Ovary (tissue), 9 donors: Measurements from ENCODE around the gene HIPK1. TPM values are rescaled to one million over a fixed set of nuclear protein-coding genes. Genes with fewer than 3 reads are reported as not detected.

ENCODE experiments used
- DNase-seq, 5 donors: peaks; one replicate each; pipeline ENCODE4 v3.0.0-alpha.2; 2019 to 2020
- H3K27ac ChIP-seq, 2 donors: fragments of 200-600 bp; one replicate each; pipeline versions ENCODE4 v1.5.1 to v1.8.0; 2019 to 2022
- H3K27me3 ChIP-seq: fragments of 200-600 bp; one replicate; pipeline ENCODE4 v1.8.0; 2022
- H3K36me3 ChIP-seq: fragments of 200-600 bp; sonication (generic); one replicate; pipeline ENCODE4 v1.5.1; 2019
- H3K4me1 ChIP-seq: one replicate; pipeline ENCODE4 v1.8.1; 2013; ENCODE audit warnings: mild to moderate bottlenecking, moderate library complexity; ENCODE audit not compliant: insufficient read depth
- H3K4me3 ChIP-seq: fragments of 200-600 bp; sonication (generic); one replicate; pipeline ENCODE4 v1.5.1; 2017
- H3K9me3 ChIP-seq, 2 donors: fragments of 200-600 bp in 1 of 2; sonication (generic) in 1 of 2; one replicate each; pipeline versions ENCODE4 v1.5.1 to v1.8.1; 2013 to 2019; ENCODE audit warnings: mild to moderate bottlenecking in 1 of 2, moderate library complexity in 1 of 2
- EP300 ChIP-seq: sonication (generic); formaldehyde crosslinking; IDR thresholded peaks from one replicate; pipeline ENCODE4 v1.6.1; 2017; ENCODE audit warnings: antibody characterized with exemption
- POLR2A ChIP-seq: fragments of 450-650 bp; IDR thresholded peaks from one replicate; pipeline ENCODE4 v1.6.1; 2017; ENCODE audit warnings: antibody characterized with exemption, mild to moderate bottlenecking, moderate library complexity
- WGBS, 3 donors: extraction: QIAGEN DNeasy Blood & Tissue Kit in 1 of 3; methylation state at CpG; one replicate each; pipeline versions ENCODE4 v1.1.5 to v1.1.7; 2013 to 2017; 5-methylcytosine and 5-hydroxymethylcytosine counted together
- intact Hi-C, 4 donors: fragments of 100-400 bp; cut with DNase I; formaldehyde crosslinking; loops; one replicate each; pipeline versions ENCODE4 v1.11.0 to v1.15.1; 2022 to 2023
- polyA plus RNA-seq, 2 donors: library from polyadenylated mRNA; stranded (reverse); fragments of 200-250 nt in 1 of 2; fragments of 350-450 nt in 1 of 2; fragmentation: Illumina TruSeq in 1 of 2; extraction: RNeasy Lipid Tissue Mini Kit (QIAGEN cat#74804) in 1 of 2; gene quantifications; one replicate each; pipeline ENCODE4 v1.2.3, GENCODE V29; 2013 to 2014
- total RNA-seq, 7 donors: library from RNA; depleted of rRNA in 2 of 7; stranded (reverse); fragments of >200 nt in 2 of 7; fragmentation: NEBNext Ultra II Directional in 3 of 7; extraction: Animal tissue kit (Norgen Biotek cat#: 25700) in 3 of 7; gene quantifications; one replicate each; pipeline versions ENCODE4 v1.1.0 to v1.2.4, GENCODE V29; 2016 to 2023
- TF ChIP-seq, protein P1 (sequence below), 3 donors: fragments of 450-650 bp in 2 of 3; fragments of 200-600 bp in 1 of 3; IDR thresholded peaks; one replicate each; pipeline versions ENCODE4 v1.5.1 to v1.8.0; 2016 to 2022; ENCODE audit warnings: antibody characterized with exemption in 3 of 3, mild to moderate bottlenecking in 1 of 3
- donor health status: DM: no; HTN: no; CAD: no; lungs with moderate emphysema.
- donor health status: DM: no; HTN: no; CAD: no.
- donor health status: Bipolar disorder and iron deficiency.
- donor health status: DM: yes; HTN: yes; CAD: no.
- donor health status: DM: no; HTN: no; CAD: no.
- donor health status: DM: yes; HTN: yes; CAD: no.

Gene HIPK1
- total and polyA plus RNA-seq, 9 donors, result 17.5 to 77.0 (median 61.7) TPM

DNA sequence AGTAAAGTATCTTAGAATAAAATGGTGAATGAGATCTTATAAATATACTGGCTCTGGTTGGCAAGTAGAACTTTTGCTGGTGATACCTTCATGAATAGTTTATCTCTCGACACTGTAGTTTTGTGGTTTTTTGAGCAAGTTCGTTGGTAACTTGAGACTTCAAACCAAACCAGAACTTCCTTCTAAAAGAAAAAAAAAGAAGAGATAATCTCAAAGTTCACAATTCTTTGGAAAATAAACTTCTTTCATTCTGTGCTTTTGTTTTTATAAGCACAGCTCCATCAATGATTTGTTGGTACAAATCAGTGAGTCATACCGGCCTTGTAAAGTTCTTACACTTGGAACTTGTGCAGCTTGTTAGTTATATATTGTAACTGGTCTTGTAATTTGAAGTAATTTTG lies 2.3 kb downstream of the HIPK1 start:
- Histone ChIP-seq H3K4me3 (peak overlapping the region; percentile 76), H3K4me1 (peaks cover 11% of the 10 kb centered on the region), H3K36me3 (no peaks in the 10 kb centered on the region), H3K27ac (no peak overlapping the region), H3K27me3 (no peaks in the 10 kb centered on the region), H3K9me3 (no peaks in the 10 kb centered on the region)
- intact Hi-C loops, result no loop called here
- TF ChIP-seq, protein P1, sequence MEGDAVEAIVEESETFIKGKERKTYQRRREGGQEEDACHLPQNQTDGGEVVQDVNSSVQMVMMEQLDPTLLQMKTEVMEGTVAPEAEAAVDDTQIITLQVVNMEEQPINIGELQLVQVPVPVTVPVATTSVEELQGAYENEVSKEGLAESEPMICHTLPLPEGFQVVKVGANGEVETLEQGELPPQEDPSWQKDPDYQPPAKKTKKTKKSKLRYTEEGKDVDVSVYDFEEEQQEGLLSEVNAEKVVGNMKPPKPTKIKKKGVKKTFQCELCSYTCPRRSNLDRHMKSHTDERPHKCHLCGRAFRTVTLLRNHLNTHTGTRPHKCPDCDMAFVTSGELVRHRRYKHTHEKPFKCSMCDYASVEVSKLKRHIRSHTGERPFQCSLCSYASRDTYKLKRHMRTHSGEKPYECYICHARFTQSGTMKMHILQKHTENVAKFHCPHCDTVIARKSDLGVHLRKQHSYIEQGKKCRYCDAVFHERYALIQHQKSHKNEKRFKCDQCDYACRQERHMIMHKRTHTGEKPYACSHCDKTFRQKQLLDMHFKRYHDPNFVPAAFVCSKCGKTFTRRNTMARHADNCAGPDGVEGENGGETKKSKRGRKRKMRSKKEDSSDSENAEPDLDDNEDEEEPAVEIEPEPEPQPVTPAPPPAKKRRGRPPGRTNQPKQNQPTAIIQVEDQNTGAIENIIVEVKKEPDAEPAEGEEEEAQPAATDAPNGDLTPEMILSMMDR (IDR thresholded peaks at IDR 0.05), result no peak
- TF ChIP-seq POLR2A (no peak), EP300 (no peak)
- no peak for DNase-seq
- 2 to 10% (median 3%) methylated on average over 3 of the region's 3 CpGs for WGBS, 3 donors

DNA sequence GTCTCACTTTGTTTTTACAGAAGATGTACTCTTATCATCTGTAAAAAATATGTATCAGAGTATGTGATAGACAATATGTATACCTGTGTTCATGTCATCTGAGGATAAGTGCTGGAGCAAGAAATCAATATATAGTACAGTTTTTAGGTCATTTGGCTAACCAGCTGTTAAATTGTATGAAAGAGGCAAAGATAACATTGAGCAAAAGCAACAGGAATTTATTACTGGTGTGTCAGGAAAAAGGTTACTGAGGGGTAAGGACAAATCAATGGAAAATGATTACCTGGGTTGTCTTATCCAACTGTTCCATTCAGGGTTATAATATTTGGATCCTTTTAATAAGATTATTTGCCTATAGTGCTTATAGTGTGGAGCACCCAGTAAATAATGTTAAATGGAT lies 4.9 kb downstream of the HIPK1 start:
- Histone ChIP-seq H3K4me3 (no peak overlapping the region), H3K27me3 (no peaks in the 10 kb centered on the region), H3K4me1 (peaks cover 10% of the 10 kb centered on the region), H3K27ac (no peak overlapping the region), H3K9me3 (no peaks in the 10 kb centered on the region), H3K36me3 (no peaks in the 10 kb centered on the region)
- intact Hi-C loops, result no loop called here
- DNase-seq, result no peak
- TF ChIP-seq, protein P1 (IDR thresholded peaks at IDR 0.05), result no peak
- no peak for TF ChIP-seq POLR2A
- no peak for TF ChIP-seq EP300

DNA sequence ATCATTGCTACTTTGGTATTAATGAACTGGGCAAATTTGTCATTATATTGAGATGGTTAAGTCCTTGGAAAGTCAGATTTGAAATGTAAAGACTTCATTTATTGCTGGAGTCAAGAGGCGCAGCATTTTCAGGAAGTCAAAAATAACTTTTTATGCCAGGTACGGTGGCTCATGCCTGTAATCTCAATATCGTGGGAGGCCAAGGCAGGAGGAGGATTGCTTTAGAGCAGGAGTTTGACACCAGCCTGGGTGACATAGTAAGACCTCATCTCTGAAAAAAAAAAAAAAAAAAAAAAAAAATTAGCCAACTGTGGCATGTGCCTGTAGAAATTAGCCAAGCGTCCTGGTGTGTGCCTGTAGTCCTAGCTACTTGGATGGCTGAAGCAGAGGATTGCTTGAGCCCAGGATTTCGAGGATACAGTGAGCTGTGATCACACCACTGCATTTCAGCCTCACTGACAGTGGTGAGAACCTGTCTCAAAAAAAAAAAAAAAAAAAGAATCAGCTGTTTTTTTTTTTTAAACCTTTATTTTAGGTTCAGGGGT lies 5.5 kb downstream of the HIPK1 start:
- Histone ChIP-seq H3K27me3 (no peaks in the 10 kb centered on the region), H3K36me3 (no peaks in the 10 kb centered on the region), H3K9me3 (no peaks in the 10 kb centered on the region), H3K4me3 (no peak overlapping the region), H3K27ac (no peak overlapping the region), H3K4me1 (peaks cover 10% of the 10 kb centered on the region)
- no peak for DNase-seq
- intact Hi-C loops, result no loop called here
- WGBS, 3 donors, result 70 to 77% (median 74%) methylated on average over 5 of the region's 5 CpGs
- TF ChIP-seq, protein P1 (IDR thresholded peaks at IDR 0.05), result no peak
- TF ChIP-seq POLR2A (no peak), EP300 (no peak)

DNA sequence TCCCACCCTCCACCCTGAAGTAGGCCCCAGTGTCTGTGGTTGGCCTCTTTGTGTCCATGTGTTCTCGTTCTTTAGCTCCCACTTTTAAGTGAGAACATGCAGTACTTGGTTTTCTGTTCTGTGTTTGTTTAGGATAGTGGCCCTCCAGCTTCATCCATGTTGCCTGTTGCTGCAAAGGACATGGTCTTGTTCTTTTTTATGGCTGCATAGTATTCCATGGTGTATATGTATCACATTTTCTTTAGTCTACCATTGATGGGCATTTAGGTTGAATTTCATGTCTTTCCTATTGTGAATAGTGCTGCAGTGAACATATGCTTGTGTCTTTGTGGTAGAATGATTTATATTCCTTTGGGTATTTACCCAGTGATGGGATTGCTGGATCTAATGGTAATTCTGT lies 6.1 kb downstream of the HIPK1 start:
- Histone ChIP-seq H3K9me3 (no peaks in the 10 kb centered on the region), H3K36me3 (no peaks in the 10 kb centered on the region), H3K27ac (no peak overlapping the region), H3K4me1 (peaks cover 11% of the 10 kb centered on the region), H3K4me3 (no peak overlapping the region), H3K27me3 (no peaks in the 10 kb centered on the region)
- no peak for DNase-seq
- TF ChIP-seq EP300, result no peak
- no peak for TF ChIP-seq POLR2A
- TF ChIP-seq, protein P1 (IDR thresholded peaks at IDR 0.05), result no peak
- WGBS, 3 donors, result 96 to 100% (median 100%) methylated on average over 1 of the region's 1 CpG
- intact Hi-C loops, result no loop called here
